GM10266 (cell line): ENCODE data around the gene MOK.

Source experiments
- DNase-seq: peaks from one replicate; pipeline ENCODE4 v3.0.0; 2012; ENCODE audit errors: extremely low spot score
- CTCF ChIP-seq: IDR thresholded peaks from 2 replicates; pipeline ENCODE4 v1.5.1; 2012; ENCODE audit warnings: mild to moderate bottlenecking, low read depth; ENCODE audit not compliant: control insufficient read depth, insufficient read depth; ENCODE audit errors: missing control alignments

The MOK gene

GRCh38 chr14:102211240-102211639, 93.7 kb downstream of the MOK start:
- DNase-seq = no peak
- no peak for TF ChIP-seq CTCF

GRCh38 chr14:102210421-102211042, 94.4 kb downstream of the MOK start:
- no peak for TF ChIP-seq CTCF
- no peak for DNase-seq

- TF ChIP-seq CTCF = no peak
- no peak for DNase-seq
Measured at GRCh38 chr14:102209224-102209966, 95.6 kb downstream of the MOK start.

- no peak for TF ChIP-seq CTCF
- no peak for DNase-seq
Measured at GRCh38 chr14:102208741-102209140, 96.2 kb downstream of the MOK start.

- no peak for DNase-seq
- TF ChIP-seq CTCF = no peak
Measured at GRCh38 chr14:102207831-102208365, 97.1 kb downstream of the MOK start.

- TF ChIP-seq CTCF = no peak
- DNase-seq = no peak
Measured at GRCh38 chr14:102206918-102207317, 98.0 kb downstream of the MOK start.

GRCh38 chr14:102205560-102205959, 99.4 kb downstream of the MOK start:
- DNase-seq = no peak
- no peak for TF ChIP-seq CTCF
